CD4-positive, CD25-positive, alpha-beta regulatory T cell (primary cell): Measurements from ENCODE around the gene LHX4. TPM values are rescaled to one million over a fixed set of nuclear protein-coding genes. Genes with fewer than 3 reads are reported as not detected.

Source experiments
- ATAC-seq, 2 donors: fragments of 150-1000 bp; cut with Tn5 transposase; one replicate each; pipeline ENCODE4 v1.10.0; 2021; ENCODE audit warnings: low read depth in 2 of 2, moderate number of reproducible peaks in 2 of 2, moderate library complexity in 1 of 2
- DNase-seq, 3 donors: peaks; one replicate each; pipeline versions ENCODE4 v3.0.0 to v3.0.0-alpha.2; 2012 to 2022; ENCODE audit warnings: mixed read lengths in 1 of 3
- H3K27ac ChIP-seq: one replicate; pipeline ENCODE4 v1.7.0; 2013; ENCODE audit warnings: mild to moderate bottlenecking, low read length; ENCODE audit not compliant: insufficient read depth, poor library complexity, severe bottlenecking
- H3K27me3 ChIP-seq: one replicate; pipeline ENCODE4 v1.7.0; 2013; ENCODE audit warnings: low read length; ENCODE audit not compliant: control insufficient read depth, insufficient read depth
- H3K36me3 ChIP-seq: one replicate; pipeline ENCODE4 v1.7.0; 2013; ENCODE audit warnings: mild to moderate bottlenecking, low read length, moderate library complexity; ENCODE audit not compliant: control insufficient read depth, insufficient read depth
- H3K4me1 ChIP-seq: 2 replicates; pipeline ENCODE4 v1.7.0; 2013; ENCODE audit warnings: mild to moderate bottlenecking, low read length; ENCODE audit not compliant: insufficient read depth, control insufficient read depth, poor library complexity, severe bottlenecking
- H3K4me3 ChIP-seq: one replicate; pipeline ENCODE4 v1.7.0; 2013; ENCODE audit warnings: low read depth, mild to moderate bottlenecking, low read length, moderate library complexity
- H3K9me3 ChIP-seq, 2 experiments: 1 replicate in 1 of 2; 2 replicates in 1 of 2; pipeline ENCODE4 v1.7.0; 2013; ENCODE audit warnings: low read length in 2 of 2, mild to moderate bottlenecking in 1 of 2, moderate library complexity in 1 of 2; ENCODE audit not compliant: control insufficient read depth in 2 of 2
- H3K27ac Mint-ChIP-seq, 3 donors: one replicate each; pipeline ENCODE4 v1.8.0; 2020 to 2022; ENCODE audit warnings: mild to moderate bottlenecking in 3 of 3, mixed read lengths in 3 of 3, moderate library complexity in 2 of 3
- H3K27me3 Mint-ChIP-seq: one replicate; pipeline ENCODE4 v1.8.0; 2022; ENCODE audit warnings: mild to moderate bottlenecking, mixed read lengths
- H3K36me3 Mint-ChIP-seq: one replicate; pipeline ENCODE4 v1.8.0; 2020; ENCODE audit warnings: mixed read lengths
- H3K4me1 Mint-ChIP-seq, 4 donors: one replicate each; pipeline ENCODE4 v1.8.0; 2020 to 2022; ENCODE audit warnings: mixed read lengths in 4 of 4, mild to moderate bottlenecking in 1 of 4
- H3K4me3 Mint-ChIP-seq, 4 donors: one replicate each; pipeline ENCODE4 v1.8.0; 2020 to 2022; ENCODE audit warnings: mild to moderate bottlenecking in 4 of 4, mixed read lengths in 4 of 4, moderate library complexity in 3 of 4
- H3K9me3 Mint-ChIP-seq, 7 donors: one replicate each; pipeline ENCODE4 v1.8.0; 2020 to 2022; ENCODE audit warnings: mixed read lengths in 7 of 7, mild to moderate bottlenecking in 3 of 7, moderate library complexity in 2 of 7
- polyA plus RNA-seq, 4 donors: library from polyadenylated mRNA; unstranded; fragments of 300-500 nt; fragmentation: Illumina TruSeq; gene quantifications; one replicate each; pipeline ENCODE4 v1.2.3, GENCODE V29; 2021
- total RNA-seq: library from RNA; stranded (reverse); gene quantifications from one replicate; pipeline ENCODE4 v1.2.3, GENCODE V29; 2022

LHX4 gene
- total and polyA plus RNA-seq, 5 donors from 2014 or later = 0.17 to 0.32 (median 0.28) TPM; not detected in 1

DNA sequence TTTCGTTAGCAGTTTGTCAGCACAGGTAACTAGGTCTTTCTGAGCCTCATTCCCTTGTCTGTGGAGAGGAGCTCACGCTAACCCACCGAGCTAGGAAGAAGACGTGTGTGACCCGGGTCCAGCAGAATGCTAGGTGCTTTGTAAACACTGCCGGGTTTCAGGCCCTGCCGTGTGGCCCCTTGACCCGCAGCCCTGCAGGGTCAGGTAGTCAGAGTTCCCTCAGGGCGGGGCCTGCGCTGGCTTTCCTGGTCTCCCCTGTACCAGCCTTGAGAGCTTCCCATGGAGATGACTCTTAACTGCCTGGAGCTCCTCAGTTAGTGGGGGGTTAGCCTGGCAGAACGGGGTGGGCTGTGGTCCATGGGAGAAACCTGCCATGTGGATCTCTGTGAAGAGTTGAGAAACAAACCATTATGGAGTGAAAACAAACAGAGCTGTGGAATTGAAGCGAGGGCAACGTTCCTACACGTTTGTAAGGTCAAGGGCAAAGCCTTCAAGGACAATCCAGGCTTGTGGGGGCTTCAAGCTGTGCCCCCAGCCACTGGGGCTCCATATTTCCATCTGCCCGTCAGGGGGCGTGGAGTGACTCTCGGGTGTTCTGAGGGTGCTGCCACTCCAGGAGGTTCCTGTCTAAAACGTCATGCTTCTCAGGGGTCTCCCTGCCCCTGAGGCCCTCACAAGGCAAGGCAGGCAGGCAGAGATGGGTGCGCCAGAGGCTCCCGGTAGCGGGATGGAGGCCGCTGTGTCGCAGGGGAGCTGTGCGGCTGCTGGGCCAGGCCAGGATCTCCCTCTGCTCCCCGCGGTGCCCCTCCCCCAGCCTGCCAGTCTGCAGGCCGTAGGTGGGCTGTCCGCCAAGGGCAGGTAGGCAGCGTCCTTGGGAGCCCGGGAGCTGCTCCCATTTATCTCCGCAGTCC is 23.8 kb downstream of the LHX4 start:
- Histone ChIP-seq H3K27ac (no peak overlapping the region), H3K9me3 (no peaks in the 10 kb centered on the region), H3K36me3 (no peaks in the 10 kb centered on the region), H3K4me1 (no peaks in the 10 kb centered on the region), H3K4me3 (no peak overlapping the region), H3K27me3 (no peaks in the 10 kb centered on the region)
- Mint-ChIP-seq H3K36me3 (no peaks in the 10 kb centered on the region), H3K4me1 (peaks cover 0 to 5% (median 2%) of the 10 kb centered on the region in 4 donors), H3K27me3 (peaks cover 12% of the 10 kb centered on the region), H3K27ac (no peak overlapping the region), H3K4me3 (no peak overlapping the region), H3K9me3 (peaks cover 0 to 2% (median 0%) of the 10 kb centered on the region in 7 donors)
- DNase-seq (no peak), ATAC-seq (no peak)

DNA sequence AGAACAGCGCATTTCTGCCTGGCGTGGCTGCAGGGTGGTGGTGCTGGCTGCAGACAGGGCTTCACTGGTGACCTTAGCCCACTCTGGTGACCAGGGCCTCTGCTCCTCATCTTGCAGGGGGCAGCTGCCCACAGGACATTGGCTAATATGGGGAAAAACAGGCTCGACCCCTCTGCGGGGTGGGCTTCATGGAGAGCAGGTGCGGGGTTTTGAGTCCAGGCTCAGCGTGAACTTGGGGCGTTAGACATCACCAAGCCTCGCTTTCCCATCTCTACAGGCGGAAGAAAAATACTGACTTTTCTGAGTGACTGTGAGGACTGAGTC is 24.4 kb downstream of the LHX4 start:
- Mint-ChIP-seq H3K4me1 (peaks cover 0 to 5% (median 2%) of the 10 kb centered on the region in 4 donors), H3K27ac (no peak overlapping the region), H3K27me3 (peaks cover 11% of the 10 kb centered on the region), H3K4me3 (no peak overlapping the region), H3K9me3 (peaks cover 0 to 2% (median 0%) of the 10 kb centered on the region in 7 donors), H3K36me3 (no peaks in the 10 kb centered on the region)
- Histone ChIP-seq H3K27me3 (no peaks in the 10 kb centered on the region), H3K36me3 (no peaks in the 10 kb centered on the region), H3K4me1 (no peaks in the 10 kb centered on the region), H3K27ac (no peak overlapping the region), H3K4me3 (no peak overlapping the region), H3K9me3 (no peaks in the 10 kb centered on the region)
- ATAC-seq (no peak), DNase-seq (no peak)

DNA sequence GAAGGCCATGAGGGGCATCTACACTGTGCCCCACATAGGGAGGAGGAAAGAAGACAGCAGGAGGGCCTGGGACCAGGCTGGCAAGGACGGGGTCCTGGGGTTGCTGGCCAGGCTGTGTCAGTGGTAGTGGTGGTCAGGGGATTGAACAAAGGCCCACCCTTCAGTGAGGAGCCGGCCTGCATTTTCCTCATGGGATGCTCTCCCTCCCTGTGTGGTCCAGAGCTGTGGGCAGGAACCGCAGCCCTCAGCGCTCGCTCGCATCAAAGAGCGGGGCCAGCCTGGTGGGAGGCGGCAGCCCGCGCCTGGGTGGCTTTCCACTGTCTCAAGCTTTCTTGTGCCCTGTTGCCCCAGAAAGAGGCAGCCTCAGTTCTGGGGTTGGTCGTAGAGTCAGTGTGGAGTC is 24.8 kb downstream of the LHX4 start:
- DNase-seq (no peak), ATAC-seq (no peak)
- no peak overlapping the region for H3K27ac ChIP-seq
- H3K27ac Mint-ChIP-seq = no peak overlapping the region
- H3K27me3 Mint-ChIP-seq = peaks cover 11% of the 10 kb centered on the region
- H3K4me1 ChIP-seq = no peaks in the 10 kb centered on the region
- no peak overlapping the region for H3K4me3 Mint-ChIP-seq
- H3K9me3 ChIP-seq = no peaks in the 10 kb centered on the region
- peaks cover 0 to 5% (median 2%) of the 10 kb centered on the region in 4 donors for H3K4me1 Mint-ChIP-seq
- no peaks in the 10 kb centered on the region for H3K36me3 Mint-ChIP-seq
- no peak overlapping the region for H3K4me3 ChIP-seq
- H3K27me3 ChIP-seq = no peaks in the 10 kb centered on the region
- peaks cover 0 to 2% (median 0%) of the 10 kb centered on the region in 7 donors for H3K9me3 Mint-ChIP-seq
- no peaks in the 10 kb centered on the region for H3K36me3 ChIP-seq

DNA sequence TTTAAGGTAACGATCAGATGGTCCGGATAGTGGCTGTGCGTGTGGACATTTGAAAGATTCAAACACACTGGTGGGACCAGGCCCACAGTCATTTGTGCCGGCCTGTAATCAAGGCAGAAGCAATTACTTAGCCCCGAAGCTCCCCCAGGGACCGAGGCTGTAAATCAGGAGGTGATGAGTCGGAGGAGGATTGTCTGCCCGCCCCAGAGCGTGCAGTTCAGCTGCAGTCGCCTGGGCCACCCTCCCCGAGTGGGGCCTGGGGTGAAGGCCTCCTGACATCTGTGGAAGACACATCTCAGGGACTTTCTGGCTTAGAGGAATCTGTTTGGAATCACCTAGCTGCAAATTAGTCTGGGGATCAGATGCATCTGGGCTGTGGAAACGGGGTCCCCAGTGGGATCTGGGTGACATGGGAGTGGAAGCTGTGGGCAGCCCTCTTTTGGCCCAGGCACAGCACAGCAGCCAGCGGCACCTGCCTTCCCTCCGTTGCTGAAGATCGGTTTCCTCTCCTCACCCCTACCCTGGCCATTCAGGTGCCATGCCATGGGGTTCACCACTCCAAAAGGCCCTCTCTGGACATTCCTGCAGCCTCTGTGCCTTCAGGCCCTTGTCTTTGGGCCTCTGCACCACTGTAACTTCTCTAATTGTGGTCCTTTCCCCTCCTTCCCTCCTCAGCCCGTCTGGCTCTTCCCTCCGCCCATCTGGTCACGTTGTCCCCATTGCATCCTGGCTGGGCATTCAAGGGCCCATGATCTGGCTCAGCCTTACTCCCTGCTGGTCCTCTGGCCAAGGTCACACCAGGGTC is 25.7 kb downstream of the LHX4 start:
- H3K9me3 Mint-ChIP-seq = peaks cover 0 to 2% (median 0%) of the 10 kb centered on the region in 7 donors
- H3K27me3 Mint-ChIP-seq = peaks cover 11% of the 10 kb centered on the region
- no peak overlapping the region for H3K27ac Mint-ChIP-seq
- Histone ChIP-seq H3K36me3 (no peaks in the 10 kb centered on the region), H3K4me1 (no peaks in the 10 kb centered on the region), H3K27ac (no peak overlapping the region), H3K4me3 (no peak overlapping the region), H3K9me3 (no peaks in the 10 kb centered on the region), H3K27me3 (no peaks in the 10 kb centered on the region)
- H3K4me1 Mint-ChIP-seq = peaks cover 0 to 5% (median 2%) of the 10 kb centered on the region in 4 donors
- no peaks in the 10 kb centered on the region for H3K36me3 Mint-ChIP-seq
- H3K4me3 Mint-ChIP-seq = no peak overlapping the region
- ATAC-seq (no peak), DNase-seq (no peak)

DNA sequence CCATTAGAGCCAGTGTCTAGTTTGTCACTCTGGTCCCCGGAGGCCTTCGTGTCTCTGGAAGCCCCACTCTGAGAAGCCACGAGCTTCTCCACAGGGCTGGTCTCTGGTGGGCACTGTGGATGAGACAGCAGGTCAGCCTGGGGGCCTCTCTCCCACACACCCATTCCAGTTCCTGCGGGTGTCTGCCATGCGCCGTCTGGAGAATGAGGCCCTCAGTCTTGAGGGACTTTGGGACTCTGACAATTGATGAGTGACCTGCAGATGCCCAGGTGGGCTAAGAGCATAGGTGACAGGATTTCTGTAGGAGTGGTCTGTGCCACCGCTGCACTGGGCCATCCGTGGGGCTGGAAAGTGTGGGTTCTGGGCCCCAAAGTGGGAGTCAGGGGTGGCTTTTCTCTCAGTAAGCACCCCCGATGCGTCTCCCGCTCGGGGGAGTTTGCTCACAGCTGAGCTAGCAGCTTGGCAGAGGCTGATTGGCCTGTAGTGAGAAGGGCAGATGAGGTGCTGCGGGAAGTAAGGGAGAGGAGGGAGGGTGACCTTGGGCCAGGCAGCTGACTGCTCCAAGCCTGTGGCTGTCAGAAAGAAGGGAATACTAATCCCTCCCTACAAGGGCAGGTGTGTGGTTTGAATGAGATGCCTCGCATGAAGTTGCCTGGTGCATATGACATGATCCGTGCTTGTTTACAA is 26.4 kb downstream of the LHX4 start:
- peak overlapping the region in 2 of 3 donors; percentile 29 to 63 for H3K27ac Mint-ChIP-seq
- H3K36me3 Mint-ChIP-seq = no peaks in the 10 kb centered on the region
- H3K4me1 Mint-ChIP-seq = peaks cover 0 to 5% (median 2%) of the 10 kb centered on the region in 4 donors
- ATAC-seq (no peak), DNase-seq (no peak)
- no peak overlapping the region for H3K4me3 Mint-ChIP-seq
- Histone ChIP-seq H3K4me3 (no peak overlapping the region), H3K4me1 (no peaks in the 10 kb centered on the region), H3K27me3 (no peaks in the 10 kb centered on the region), H3K36me3 (no peaks in the 10 kb centered on the region), H3K9me3 (no peaks in the 10 kb centered on the region), H3K27ac (no peak overlapping the region)
- H3K27me3 Mint-ChIP-seq = peaks cover 11% of the 10 kb centered on the region
- peaks cover 0 to 2% (median 0%) of the 10 kb centered on the region in 7 donors for H3K9me3 Mint-ChIP-seq

DNA sequence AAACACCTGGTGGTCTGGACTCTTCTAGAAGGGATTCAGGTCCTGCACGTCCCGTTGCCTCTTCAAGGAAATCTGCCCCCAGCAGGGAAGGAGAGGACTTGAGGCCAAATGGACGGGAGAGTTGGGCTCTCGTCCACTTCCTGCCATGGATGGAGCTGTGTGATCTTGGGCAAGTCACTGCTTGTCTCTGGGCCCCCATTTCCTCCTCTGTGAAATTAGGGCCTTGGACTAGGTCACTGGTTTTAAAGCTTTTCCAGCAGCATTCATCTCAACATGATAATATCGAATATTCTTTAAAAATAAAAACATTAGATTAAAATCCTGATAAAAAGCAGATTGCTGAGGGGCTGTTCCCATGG is 26.9 kb downstream of the LHX4 start:
- ATAC-seq = no peak
- H3K9me3 Mint-ChIP-seq = peaks cover 0 to 2% (median 0%) of the 10 kb centered on the region in 7 donors

DNA sequence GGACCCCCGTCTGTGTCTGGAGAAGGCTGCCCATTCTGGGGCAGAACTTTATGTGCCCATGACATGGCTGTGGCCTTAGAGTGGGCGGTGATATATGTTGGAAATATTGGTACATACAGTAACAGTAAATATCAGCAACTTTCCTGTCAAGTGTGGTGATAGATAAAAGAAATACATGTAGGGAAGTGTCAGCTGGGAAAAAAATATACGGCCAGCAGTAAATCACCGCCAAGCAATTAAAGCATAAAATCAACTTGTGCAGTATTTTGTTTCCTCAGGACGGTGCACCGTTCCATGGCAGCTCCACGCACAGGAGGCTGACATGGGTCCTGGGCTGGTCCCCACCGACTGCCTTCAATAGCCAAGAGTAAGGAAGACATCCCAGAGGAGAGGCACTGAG is 27.4 kb downstream of the LHX4 start:
- H3K27me3 Mint-ChIP-seq = peaks cover 11% of the 10 kb centered on the region
- peaks cover 0 to 4% (median 2%) of the 10 kb centered on the region in 4 donors for H3K4me1 Mint-ChIP-seq
- Histone ChIP-seq H3K4me1 (no peaks in the 10 kb centered on the region), H3K27ac (no peak overlapping the region), H3K9me3 (no peaks in the 10 kb centered on the region), H3K36me3 (no peaks in the 10 kb centered on the region), H3K27me3 (no peaks in the 10 kb centered on the region), H3K4me3 (no peak overlapping the region)
- peaks cover 0 to 2% (median 0%) of the 10 kb centered on the region in 7 donors for H3K9me3 Mint-ChIP-seq
- peak overlapping the region in 1 of 3 donors; percentile 87 for H3K27ac Mint-ChIP-seq
- DNase-seq (no peak), ATAC-seq (no peak)
- no peaks in the 10 kb centered on the region for H3K36me3 Mint-ChIP-seq
- no peak overlapping the region for H3K4me3 Mint-ChIP-seq

More for the DNA sequence above, 26.9 kb downstream of the LHX4 start:
- no peaks in the 10 kb centered on the region for H3K27me3 ChIP-seq
- Mint-ChIP-seq H3K27me3 (peaks cover 6% of the 10 kb centered on the region), H3K4me3 (no peak overlapping the region), H3K4me1 (peaks cover 0 to 5% (median 2%) of the 10 kb centered on the region in 4 donors), H3K36me3 (no peaks in the 10 kb centered on the region), H3K27ac (peak overlapping the region in 1 of 3 donors; percentile 29)
- no peak for DNase-seq
- no peaks in the 10 kb centered on the region for H3K4me1 ChIP-seq
- H3K4me3 ChIP-seq = no peak overlapping the region
- no peaks in the 10 kb centered on the region for H3K36me3 ChIP-seq
- no peaks in the 10 kb centered on the region for H3K9me3 ChIP-seq
- H3K27ac ChIP-seq = no peak overlapping the region
